NB4 (cell line): ENCODE measurements around the gene PDE4A.

Experiments
- POLR2A ChIP-seq: IDR thresholded peaks from 2 replicates; pipeline ENCODE4 v1.6.1; 2011; ENCODE audit warnings: mild to moderate bottlenecking; ENCODE audit not compliant: insufficient read length; ENCODE audit errors: extremely low read depth
- TF ChIP-seq, protein P1 (sequence below): IDR thresholded peaks from one replicate; pipeline ENCODE4 v1.5.1; 2012; ENCODE audit warnings: low read depth, low read length
- TF ChIP-seq, protein P2 (sequence below): IDR thresholded peaks from 2 replicates; pipeline ENCODE4 v1.6.1; 2011; ENCODE audit warnings: low read depth, low read length

DNA sequence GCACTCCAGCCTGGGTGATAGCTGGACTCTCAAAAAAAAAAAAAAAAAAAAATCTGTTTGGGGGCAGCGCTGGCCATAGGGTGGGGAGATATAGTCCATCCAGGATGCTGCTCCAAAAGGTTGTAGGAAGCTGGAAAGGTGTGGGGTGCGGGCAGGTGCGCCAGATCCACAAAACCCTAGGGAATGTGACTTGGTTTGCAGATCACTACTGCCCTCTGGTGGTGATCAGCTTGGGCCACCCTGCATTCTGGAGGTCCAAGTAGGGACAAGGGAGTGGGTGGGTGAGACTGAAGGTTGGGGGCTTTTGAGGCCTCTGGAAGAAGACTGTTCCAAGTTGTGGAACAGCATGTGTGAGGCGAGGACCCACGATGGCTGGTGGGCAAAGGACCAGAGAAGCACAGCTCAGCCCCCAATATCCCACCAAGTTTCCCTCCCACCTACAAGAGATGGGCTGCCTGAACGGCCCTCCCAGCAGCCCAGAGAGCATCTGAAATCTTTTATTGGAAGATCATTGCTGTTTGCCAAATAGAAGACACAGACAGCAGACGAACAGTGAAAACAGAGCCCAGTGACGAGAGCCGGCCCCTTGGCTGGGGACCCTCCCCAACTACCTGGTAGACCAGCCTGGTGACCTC, 29.6 kb upstream of the PDE4A start:
- TF ChIP-seq, protein P1, sequence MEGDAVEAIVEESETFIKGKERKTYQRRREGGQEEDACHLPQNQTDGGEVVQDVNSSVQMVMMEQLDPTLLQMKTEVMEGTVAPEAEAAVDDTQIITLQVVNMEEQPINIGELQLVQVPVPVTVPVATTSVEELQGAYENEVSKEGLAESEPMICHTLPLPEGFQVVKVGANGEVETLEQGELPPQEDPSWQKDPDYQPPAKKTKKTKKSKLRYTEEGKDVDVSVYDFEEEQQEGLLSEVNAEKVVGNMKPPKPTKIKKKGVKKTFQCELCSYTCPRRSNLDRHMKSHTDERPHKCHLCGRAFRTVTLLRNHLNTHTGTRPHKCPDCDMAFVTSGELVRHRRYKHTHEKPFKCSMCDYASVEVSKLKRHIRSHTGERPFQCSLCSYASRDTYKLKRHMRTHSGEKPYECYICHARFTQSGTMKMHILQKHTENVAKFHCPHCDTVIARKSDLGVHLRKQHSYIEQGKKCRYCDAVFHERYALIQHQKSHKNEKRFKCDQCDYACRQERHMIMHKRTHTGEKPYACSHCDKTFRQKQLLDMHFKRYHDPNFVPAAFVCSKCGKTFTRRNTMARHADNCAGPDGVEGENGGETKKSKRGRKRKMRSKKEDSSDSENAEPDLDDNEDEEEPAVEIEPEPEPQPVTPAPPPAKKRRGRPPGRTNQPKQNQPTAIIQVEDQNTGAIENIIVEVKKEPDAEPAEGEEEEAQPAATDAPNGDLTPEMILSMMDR: peak; percentile 100
- no peak for TF ChIP-seq POLR2A
- TF ChIP-seq, protein P2, sequence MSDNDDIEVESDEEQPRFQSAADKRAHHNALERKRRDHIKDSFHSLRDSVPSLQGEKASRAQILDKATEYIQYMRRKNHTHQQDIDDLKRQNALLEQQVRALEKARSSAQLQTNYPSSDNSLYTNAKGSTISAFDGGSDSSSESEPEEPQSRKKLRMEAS: no peak
